HCEC 1CT (cell line): ENCODE results near the gene SEC24B.
A peak's percentile ranks its signal among the peaks of the same experiment; 100 is the strongest.
"Not testable (repeated sequence)": the region's sequence is repeated elsewhere in the genome, so short reads cannot be mapped to it uniquely, and the experiment has no call there.

Experiments
- DNase-seq: peaks from one replicate; pipeline ENCODE4 v3.0.0-alpha.2; 2017

SEC24B gene

DNA sequence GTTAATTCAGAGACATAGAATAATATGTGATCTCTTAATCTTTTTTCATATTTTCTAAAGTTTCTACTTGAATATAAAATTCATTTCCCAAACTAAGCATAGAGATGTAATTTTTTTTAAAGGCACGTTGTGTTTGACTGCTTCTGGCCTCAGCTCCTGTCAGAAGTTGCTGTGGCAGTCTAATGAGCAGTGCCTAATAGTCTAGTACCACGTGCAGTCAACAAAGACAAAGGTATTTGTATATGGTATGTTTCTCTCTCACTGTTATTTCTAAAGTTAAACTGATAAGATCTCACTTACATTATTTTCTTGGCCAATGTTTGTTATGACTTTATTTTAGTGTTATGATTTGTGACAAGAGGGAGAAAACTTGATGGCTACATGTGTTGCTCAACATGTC is 77.8 kb downstream of the SEC24B start:
- DNase-seq, result no peak

DNA sequence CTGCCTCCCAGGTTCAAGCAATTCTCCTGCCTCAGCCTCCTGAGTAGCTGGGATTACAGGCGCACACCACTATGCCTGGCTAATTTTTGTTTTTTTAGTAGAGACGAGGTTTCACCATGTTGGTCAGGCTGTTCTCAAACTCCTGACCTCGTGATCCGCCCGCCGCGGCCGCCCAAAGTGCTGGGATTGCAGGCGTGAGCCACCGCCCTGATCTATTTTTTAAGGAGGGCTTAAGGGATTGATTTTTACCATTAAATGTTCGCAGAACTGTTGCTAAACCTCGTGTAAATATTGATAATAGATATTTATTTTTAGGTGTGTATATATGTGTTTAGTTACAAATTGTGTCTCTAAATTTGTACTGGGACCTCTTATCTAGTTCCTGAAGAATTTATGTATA is 79.8 kb downstream of the SEC24B start:
- not testable (repeated sequence) for DNase-seq

DNA sequence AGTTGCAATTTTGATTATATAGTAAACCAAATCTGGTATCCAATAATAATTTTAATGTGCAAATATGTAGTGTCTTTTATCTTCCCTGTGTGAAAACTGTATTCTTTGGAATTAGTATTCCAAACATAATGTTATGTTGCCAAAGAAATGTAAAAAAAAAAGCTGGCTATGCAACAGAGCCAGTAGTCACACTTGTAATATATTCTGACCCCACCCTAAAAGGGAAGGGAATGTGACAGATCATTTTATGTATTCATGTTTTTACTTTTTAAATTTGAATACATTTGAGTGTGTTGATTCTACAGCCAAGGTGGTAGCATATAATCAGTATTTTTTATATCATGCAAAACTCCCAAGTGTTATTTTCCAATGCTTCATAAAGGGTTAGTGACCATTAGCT is 98.6 kb downstream of the SEC24B start:
- no peak for DNase-seq

DNA sequence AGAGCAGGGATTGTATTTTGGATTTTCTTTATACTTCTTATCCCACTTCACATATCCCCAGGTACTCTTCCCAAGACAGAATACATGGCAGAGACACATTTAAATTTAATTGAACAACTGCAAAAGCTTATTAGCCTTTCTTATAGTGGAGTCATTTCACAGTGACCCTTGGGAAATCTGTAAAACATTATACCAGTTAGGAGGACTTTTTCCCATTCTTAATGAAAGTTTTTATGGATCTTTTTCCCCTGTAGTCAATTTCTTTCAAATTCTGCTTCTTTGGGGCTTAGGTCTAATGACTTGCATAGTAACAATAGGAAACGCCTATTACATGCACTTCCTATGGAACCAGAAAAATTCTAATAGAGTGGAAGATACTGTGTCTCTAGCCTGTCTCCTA is 111.8 kb downstream of the SEC24B start:
- DNase-seq, result no peak

DNA sequence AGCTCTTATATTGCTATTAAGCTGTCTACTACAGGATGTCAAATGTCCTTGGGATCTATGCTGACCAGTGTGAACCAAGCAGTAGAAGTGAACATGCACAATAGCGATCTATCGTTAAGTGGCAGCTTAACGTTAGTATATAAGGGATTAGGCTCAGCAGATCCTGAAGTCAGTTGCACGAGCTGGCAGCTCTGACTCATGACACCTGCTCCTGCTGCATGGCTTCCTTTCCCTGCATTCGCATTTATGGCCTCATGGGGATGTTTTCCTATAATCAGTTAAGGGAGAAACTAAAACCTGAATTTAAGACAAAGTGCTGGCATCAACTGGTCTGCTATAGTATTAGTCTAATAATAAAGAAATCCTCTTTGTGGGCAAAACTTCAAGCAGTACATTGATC is 113.8 kb downstream of the SEC24B start:
- no peak for DNase-seq

DNA sequence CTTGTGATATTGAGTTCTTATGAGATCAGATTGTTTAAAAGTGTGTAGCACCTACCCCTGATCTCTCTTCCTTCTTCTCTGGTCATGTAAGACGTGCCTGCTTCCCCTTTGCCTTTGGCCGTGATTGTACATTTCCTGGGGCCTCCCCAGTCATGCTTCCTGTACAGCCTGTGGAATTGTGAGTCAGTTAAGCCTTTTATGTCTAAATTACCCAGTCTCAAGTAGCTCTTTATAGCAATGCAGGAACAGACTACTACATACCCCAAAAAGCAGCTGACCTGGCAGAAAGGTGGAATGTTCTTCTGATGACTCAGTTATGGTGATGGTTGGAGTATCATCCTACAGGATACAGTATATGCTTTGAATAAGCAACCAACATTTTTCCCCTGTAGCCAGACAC is 115.0 kb downstream of the SEC24B start:
- peak; percentile 65 for DNase-seq

DNA sequence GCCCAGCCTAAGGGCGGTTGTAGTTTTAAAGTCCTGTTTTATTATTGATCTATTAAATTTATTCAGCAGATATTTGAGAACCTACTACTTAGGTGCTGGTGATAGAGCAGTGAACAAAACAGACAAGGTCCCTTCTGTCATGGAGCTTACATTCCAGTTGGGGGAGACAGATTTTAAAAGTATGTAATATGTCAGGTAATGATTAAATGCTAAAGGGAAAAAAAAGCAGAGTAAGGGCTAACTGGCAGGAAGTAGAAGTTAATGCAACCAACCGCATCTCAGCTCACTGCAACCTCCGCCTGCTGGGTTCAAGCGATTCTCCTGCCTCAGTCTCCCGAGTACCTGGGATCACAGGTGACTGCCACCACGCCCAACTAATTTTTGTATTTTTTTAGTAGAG is 118.6 kb downstream of the SEC24B start:
- DNase-seq, result no peak

DNA sequence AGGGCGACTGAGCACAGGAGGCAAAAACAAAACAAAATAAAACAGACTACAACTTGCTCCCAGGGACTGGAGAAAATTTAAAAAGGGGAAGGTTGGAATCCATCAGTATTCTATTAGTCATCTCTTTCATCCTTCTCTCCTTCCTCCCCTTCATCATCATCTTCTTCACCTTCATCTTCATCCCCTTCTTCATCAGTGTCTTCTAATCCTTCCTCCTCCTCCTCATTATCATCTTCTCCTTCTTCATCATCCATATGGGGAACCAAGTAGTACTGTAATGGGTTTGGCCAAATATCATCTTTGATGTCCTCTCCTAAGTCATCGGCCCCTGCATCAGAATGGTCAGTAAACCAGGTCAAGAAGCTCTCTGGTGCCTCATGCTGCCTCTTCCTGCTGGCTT is 119.5 kb downstream of the SEC24B start:
- DNase-seq, result no peak

DNA sequence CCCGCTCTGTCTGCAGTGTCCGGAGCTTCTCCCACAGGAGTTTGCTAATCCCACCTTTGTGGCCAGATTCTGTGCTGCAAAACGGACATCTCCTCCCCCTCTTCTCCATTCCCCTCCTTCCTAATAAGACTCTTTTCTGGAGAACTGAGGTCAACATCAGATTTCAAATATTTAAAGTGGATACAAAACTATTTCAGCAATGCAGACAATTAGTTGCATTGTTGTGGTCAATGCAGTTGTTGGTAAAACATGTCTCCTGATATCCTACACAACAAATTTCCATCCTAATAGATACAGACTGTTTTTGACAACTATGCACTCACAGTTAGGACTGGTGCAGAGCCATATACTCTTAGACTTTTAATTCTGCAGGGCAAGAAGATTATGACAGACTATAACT is 121.4 kb downstream of the SEC24B start:
- DNase-seq, result no peak

DNA sequence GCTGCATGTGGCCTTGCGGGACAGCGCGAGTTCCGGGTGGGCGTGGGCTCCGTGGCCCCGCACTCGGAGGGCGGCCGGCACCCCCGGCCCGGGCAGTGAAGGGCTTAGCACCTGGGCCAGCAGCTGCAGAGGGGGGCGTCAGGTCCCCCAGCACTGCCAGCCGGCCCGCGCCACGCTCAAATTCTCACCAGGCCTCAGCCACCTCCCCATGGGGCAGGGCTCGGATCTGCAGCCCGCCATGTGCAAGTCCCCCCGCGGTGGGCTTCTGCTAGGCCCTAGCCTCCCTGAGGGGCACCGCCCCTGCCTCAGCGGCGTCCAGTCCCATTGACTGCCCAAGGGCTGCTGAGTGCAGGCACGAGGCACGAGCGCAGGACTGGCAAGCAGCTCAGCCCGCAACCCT is 123.8 kb downstream of the SEC24B start:
- no peak for DNase-seq

DNA sequence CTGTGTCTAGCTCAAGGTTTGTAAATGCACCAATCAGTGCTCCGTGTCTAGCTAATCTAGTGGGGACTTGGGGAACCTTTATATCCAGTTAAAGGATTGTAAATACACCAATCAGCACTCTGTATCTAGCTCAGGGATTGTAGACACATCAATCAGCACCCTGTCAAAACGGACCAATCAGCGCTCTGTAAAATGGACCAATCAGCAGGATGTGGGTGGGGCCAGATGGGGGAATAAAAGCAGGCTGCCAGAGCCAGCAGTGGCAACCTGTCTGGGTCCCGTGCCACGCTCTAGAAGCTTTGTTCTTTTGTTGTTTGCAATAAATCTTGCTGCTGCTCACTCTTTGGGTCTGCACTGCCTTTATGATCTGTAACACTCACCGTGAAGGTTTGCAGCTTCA is 124.5 kb downstream of the SEC24B start:
- DNase-seq, result not testable (repeated sequence)

DNA sequence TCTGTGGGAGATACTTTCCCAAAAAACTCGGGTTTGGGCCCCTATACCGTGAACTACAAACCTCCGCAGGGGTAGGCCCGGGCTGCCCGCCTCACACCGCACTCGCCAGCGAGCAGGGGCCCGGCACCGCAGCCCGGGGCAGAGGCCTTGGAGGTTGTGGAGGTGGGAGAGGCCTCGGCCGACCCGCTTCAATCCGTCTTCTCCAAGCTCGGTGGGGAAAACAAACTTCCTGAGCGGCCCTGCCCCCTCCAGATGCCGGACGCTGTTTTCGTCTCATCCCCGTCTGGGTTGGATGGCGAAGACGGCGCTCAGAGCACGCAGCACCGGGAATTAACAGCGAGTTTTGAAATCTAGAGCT is 126.0 kb downstream of the SEC24B start:
- peak; percentile 29 for DNase-seq

DNA sequence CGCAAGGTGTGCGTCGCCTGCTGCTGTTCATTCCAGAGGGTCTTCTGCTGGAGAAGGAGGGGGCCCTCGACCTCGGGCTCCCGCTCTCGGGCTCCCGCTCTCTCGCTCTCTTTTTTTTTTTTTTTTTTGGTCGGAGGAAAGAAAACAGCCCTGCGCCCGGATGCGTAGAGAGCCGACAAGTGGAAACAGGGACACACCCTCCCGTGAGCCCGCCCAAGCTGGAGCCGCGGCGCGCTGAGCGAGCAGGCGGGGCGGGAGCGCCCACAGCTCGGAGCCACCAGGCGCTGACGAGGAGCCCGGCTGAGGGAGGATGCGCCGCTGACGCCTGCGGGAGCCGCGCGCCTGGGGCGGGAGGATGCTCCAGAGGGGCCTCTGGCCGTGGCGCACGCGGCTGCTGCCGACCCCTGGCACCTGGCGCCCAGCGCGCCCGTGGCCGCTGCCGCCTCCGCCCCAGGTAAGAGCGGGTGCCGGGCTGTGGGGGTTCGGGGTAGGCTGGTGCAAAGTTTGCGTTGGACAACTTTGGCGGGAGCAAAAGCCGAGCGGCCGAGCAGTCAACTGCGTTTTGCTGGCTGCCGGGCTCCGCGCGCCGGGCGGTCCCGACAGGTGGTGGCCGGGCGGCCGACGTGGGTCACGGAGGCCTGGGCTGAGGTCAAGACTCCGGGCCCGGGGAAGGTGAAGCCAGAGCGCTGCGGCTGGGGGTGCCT is 126.5 kb downstream of the SEC24B start, which contains the start of gene MCUB:
Gene MCUB, plus strand, starts transcription at position 264 of the 704 bp plus-strand sequence. Its CDS starts 92 bp downstream, at position 356.
- peak; percentile 78 for DNase-seq

DNA sequence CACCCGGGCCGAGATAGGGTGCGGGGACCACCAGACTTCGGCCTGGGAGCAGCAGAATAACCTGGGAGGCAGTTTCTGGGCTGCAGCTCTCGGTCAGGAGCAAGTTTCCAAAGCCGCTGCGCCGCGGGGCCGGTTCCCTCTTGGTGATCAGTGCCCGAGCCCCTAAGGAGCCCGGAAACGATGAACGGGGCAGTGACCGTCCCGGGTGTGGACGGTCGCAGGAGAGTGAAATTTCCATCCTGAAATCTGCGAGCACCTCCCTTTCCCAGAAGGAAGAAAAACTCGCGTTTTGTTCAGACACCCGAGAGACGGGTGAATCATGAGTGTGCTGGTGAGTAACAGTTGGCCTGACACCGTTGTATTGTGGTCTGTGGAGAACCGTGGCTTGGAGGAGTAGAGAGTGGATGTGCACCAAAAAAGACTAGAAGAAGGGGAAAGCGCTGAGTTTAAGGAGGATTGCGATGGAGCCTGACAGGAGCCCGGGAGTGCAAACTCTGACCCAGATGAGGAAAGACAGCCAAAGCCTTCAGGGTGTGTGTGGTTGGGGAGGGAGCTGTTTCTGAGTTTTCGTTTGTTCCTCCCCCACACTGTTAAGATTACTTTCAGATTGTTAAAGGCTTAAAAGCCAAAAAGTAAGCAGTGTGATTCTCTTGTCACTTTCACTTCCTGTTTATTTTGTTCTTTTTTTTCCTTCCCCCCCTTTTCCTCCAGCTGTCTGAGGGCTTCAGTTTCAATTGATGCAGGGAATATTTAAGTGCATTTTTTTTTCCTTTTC is 127.3 kb downstream of the SEC24B start:
- DNase-seq, result peak; percentile 59

DNA sequence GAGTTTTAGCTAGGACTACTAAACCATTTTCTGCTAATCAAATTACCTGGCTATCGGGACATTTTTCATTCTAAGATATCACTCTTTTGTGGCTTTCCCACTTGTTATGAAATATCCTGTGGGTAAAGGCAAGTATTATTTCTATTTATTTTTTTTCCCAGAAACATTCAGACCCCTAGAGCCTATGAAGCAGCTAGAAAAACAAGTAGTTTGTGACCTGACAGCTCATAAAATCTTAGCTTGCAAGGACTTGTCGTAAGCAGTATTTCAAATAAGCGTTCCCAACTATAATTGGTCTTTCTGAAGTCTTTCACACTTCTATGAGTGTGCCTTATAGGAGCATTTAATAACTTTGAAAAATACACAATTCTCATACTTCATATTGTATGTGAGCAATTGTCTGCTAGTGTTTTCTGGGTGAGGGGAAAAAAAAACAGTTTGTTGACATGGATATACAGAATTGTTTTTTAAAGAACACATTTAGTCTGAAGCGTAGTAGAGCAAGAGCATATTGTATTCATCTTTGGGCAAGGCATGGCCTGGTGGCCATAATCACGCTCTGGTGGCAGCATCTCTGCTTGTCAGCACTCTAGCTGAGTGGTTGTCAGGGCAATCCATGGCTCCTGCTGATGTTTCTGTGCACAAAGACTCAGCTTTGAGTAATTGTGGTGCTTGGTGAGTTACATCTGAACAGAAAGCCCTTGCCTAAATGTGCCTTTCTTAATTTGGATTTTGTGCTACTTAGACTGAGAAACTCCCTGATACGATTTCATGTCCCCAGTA is 129.0 kb downstream of the SEC24B start:
- DNase-seq, result no peak

DNA sequence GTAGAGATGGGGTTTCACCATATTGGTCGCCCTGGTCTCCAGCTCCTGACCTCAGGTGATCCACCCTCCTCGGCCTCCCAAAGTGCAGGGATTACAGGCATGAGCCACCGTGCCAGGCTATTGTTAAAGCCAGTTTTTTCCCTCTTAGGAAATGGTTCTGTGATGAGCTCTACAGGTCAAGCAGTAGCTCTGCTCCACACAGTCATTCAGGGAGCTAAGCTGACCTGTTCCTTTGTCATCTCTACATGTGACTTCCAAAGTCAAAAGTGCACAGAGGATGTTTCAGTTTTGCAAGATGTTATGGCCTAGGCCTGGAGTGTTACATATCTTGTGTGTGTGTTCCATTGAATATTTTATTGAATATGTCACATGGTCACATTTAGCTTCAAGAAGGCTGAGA is 137.9 kb downstream of the SEC24B start:
- no peak for DNase-seq

DNA sequence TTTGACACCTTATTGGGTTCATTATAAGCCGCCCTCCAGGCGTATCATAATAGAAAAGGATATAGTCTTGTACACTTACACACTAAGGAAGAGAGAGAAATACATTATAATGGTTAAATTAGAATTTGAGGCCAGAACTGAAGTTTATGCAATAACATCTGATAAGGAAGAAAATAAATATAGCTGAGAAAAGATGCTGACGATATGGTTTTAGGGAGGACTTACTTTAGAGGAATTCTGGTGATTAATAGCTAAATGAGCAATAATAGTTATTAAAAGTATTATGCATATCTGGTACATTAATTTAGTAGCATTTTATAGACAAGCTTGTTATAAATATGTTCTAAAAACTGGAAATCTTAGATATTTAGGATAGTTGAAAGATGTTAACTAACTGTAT is 138.5 kb downstream of the SEC24B start:
- no peak for DNase-seq

DNA sequence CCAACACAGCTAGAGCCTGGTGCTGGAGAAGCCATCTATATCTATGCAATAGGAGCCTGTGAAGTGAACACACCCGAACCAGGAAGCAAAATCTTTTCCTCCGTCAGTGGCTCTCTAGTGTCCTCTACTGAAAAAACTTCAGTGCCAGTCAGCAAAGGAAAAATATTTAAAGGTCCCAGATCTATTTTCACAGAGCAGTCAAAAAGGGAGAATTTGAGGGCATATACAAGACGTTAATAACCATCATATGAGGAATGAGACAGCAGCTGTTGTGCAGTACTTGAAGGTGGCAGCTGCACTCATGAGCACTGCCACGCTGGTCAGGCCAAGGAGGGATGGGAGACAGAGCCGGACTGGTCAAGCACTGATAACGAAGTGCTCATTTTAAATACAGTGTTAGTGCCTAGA is 140.8 kb downstream of the SEC24B start:
- DNase-seq, result no peak

DNA sequence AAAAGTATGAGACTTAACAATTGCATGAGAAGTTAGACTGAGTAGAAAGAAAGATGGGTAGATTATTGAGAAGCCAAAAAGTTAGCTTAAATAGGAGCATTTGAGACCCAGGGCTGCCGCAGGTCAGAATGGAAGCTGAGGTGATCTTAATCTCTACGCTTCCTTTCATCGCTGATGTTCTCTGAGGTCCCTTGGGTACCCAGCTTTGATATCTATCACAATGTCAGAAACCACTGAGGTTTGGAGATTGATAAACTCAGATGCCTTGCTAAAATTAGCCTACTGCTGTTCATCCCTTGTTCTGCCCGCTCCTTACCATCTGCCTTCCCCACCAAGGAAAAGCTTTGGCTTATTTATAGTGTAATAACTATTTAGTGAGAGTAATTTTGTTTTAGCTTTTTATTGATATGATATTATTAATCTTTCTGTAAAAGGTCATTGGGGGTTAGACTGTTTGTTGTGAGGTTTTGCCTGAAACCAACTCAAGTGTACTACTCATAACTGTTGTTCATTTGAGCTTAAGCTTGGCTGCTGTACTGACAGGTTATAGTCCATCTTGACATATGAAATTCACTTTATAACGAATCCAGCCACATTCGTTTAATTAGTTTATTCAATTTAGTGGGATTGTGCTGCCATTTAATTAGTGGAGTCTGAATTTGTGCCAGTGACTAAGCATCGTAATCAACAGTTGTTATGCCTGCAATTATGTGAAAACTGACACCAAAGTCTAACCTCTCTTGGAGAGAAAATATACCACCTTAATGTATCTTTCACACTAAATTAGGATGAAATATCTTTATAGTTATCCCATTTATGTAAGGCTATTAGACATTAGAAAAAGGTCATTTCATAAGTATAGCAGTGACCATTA is 141.6 kb downstream of the SEC24B start:
- DNase-seq, result no peak

DNA sequence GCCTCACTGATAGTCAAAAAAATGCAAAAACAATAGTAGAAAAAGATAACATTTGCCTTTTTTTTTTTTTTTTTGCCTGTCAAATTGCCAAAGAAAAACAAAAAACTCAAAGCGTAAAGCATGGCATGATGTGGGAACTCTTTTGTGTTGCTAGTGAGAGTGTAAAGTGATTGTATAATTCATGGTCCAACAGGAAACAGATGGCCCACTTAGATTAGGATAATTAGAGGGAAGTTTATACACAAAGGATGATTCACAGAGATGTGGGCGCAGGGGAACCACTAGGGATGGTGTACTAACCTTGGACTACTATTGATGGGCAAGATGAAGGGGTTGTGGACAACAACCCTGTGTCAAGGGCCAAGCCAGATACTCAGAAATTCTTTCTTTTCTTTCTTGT is 142.8 kb downstream of the SEC24B start:
- DNase-seq, result peak; percentile 11

DNA sequence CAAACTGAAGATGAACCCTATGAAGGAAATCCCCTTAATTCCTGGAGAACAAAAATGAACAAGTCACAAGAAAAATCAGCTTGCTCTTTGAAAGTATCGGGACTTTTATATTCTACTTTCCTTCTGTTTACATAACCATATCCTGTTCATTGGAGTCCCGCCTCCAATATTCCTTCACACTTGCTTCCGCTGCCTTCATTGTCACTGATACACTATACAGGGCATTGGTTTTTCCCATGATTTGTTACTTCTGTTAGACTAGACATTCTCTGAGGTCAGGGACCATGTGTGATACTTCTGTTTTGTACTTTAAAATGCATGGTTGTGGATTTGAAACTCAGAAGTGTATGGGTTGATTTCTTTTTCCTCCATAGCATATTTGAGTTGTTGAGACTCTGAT is 145.2 kb downstream of the SEC24B start:
- no peak for DNase-seq

DNA sequence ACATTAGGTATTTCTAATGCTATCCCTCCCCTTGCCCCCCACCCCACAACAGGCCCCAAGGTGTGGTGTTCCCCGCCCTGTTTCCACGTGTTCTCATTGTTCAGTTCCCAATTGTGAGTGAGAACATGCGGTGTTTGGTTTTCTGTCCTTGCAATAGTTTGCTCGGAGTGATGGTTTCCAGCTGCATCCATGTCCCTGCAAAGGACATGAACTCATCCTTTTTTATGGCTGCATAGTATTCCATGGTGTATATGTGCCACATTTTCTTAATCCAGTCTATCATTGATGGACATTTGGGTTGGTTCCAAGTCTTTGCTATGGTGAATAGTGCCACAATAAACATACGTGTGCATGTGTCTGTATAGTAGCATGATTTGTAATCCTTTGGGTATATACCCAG is 146.4 kb downstream of the SEC24B start:
- DNase-seq, result not testable (repeated sequence)

DNA sequence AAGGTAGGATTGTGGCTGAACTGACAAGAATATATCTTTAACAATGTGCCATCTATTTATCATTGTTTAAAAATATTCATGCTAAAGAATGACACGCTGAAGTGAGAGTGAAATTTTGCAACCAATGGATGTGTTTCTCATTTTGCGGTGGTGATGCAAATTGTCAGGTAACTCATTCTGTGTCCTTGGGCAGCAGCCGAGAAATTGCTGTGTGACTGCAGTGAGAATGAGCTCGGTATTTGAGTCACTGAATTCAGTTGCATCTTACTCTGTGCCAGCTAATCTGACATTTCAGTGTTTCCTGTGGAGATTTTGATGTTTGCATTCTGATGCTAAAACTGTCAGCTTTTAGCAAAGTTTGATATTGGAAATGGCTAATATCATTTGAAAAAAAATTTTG is 154.6 kb downstream of the SEC24B start:
- DNase-seq, result no peak
